Smooth muscle cell of trachea (primary cell): Measurements from ENCODE around the gene IRAK3. TPM values are rescaled to one million over a fixed set of nuclear protein-coding genes. Genes with fewer than 3 reads are reported as not detected.

Source experiments
- total RNA-seq: library from RNA; depleted of rRNA; stranded (reverse); fragments of >200 nt; gene quantifications from 2 replicates; pipeline ENCODE4 v1.2.1, GENCODE V29; 2014

IRAK3 gene
- total RNA-seq, result 10.8 and 12.5 TPM in 2 replicates

DNA sequence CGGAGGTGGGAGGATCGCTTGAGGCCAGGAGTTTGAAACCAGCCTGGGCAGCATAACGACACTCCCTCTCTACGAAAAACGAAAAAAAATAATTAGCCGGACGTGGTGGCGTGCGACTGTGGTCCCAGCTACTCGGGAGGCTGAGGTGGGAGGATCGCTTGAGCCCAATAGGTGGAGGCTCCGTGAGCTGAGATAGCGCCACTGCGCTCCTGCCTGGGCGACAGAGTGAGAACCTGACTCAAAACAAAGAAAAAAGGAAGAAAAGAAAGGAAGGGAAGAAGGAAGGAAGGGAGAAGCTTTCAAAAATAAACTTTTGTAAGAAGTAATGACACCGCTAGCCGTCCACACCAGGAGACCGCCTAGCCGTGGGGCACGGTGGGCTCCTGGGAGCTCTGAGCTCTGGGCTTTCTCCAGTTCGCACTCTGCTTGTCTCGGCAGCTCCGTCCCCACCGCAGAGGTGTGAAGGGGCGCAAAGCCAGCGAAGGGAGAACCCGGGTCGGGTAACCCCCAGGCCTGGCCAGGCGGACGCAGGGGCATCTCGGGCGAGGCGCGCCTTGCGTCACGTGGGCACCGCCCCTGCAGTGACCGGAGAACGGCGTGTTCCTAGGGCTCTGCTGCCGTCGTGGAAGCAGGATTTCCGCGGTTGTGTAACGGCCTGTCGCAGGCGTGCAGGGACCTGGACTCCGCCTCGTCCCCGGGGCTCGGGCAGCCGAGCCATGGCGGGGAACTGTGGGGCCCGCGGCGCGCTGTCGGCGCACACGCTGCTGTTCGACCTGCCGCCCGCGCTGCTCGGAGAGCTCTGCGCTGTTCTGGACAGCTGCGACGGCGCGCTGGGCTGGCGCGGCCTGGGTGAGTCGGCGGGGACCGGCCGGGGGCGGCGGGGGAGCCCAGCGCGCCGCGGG, at the start of gene IRAK3:
Gene IRAK3, plus strand, starts transcription at position 631 of the 902 bp plus-strand sequence. Its CDS starts 86 bp downstream, at position 717.

DNA sequence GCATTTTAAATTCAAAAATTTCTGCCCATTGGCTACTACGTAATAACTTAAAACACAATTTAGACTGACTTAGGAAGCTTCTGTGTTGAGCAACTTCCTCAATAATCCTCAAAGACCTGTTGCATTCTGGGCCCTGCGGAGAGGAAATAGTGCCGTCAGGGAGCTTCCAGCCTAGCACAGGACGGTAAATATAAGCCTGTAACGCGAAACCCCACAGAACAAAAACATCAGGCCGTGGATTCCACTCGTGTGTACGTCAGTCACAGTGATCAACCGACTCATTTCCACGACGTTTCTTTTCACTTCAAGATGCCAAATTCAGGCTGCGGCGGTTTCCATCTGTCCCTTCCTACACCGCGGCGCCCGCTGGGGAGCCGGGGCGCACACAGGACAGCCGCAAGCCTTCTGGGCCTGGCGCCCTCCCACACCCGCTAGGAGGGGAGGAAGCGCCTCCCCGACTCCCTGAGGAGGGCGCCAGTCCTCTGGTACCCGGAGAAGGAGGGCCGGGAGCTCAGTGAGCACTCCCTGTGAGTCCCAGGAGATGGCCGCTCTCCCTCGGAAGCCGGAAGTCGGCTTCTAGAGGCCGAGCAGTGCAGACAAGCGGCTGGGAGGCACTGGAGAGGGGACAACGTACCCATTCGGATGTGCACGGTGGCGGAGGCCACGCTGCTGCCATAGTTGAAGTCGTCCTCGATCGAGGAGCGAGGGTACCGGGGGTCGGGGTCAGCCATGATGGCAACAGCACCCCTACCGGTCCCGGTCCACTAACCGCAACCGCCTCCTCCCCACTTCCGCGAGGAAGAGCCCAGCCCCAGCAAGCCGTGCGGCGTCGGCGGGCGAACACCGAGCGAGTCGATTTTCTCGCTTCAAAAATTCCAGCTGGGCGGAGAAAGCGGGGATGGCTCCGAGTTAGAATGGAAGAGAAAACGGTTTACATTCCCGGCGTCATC, 19.5 kb upstream of the IRAK3 start, which contains the start of gene TMBIM4:
Gene TMBIM4, minus strand, starts transcription at position 776 of the 950 bp plus-strand sequence. Its CDS starts 45 bp downstream, at position 731.

DNA sequence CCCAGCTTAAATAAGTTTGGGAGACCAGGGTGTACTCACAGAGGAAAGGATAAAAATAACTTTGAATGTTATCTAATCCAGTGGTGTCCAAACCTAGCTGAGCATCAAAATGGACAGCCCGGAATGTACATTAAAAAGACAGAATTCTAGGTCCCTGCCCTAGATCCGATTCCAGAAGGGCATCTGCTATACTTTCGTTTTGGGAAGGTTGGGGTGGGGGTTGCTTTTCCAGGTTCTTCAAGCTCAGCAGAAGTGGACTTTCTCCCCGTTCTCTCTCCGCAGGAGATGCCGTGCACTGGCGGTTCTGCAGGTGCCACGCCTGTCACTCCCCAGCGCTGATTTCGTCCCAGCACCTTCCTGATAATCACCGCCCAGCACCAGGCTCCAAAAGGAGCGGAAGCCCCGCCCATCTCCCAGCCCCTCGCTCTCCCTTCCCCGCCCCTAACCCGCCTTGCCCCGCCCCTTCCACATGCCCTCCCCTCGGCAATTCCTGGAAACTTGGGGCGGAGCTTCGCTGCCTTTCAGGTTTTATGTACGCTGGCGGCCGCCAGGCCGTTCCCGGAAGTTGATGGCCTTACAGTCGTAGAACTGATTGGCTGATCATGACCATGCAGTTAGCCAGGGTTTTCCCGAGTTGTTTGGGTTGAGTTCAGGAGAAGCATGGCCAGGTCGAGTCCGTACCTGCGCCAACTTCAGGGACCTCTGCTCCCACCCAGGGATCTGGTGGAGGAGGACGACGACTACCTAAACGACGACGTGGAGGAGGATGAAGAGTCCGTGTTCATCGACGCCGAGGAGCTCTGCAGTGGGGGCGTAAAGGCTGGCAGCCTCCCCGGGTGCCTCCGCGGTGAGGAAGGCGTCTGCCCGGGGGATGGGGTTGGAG, 113.2 kb downstream of the IRAK3 start, which contains the start of gene HELB:
Gene HELB, plus strand, starts transcription at position 550 of the 883 bp plus-strand sequence. Its CDS starts 111 bp downstream, at position 661.

Other genes starting within 250 kb of the IRAK3 start
- gene LLPH, start 58.5 kb upstream of the IRAK3 start, total RNA-seq, result 4.5 and 5.4 TPM in 2 replicates
- gene TMBIM4, start 19.2 kb upstream of the IRAK3 start, total RNA-seq, result 65.8 and 122 TPM in 2 replicates
- gene HELB, start 113.3 kb downstream of the IRAK3 start, total RNA-seq, result 2.6 and 6.0 TPM in 2 replicates